OCI-M1 (cell line): ENCODE measurements around the gene SEPSECS.
A peak's percentile ranks its signal among the peaks of the same experiment; 100 is the strongest.

Experiments used
- DNase-seq: peaks from one replicate; lab custom pipeline; 2025; lab: John Stamatoyannopoulos, UW

SEPSECS gene

GRCh38 chr4:25155947-25156346 lies 4.3 kb downstream of the SEPSECS start:
- DNase-seq, result no peak

DNA sequence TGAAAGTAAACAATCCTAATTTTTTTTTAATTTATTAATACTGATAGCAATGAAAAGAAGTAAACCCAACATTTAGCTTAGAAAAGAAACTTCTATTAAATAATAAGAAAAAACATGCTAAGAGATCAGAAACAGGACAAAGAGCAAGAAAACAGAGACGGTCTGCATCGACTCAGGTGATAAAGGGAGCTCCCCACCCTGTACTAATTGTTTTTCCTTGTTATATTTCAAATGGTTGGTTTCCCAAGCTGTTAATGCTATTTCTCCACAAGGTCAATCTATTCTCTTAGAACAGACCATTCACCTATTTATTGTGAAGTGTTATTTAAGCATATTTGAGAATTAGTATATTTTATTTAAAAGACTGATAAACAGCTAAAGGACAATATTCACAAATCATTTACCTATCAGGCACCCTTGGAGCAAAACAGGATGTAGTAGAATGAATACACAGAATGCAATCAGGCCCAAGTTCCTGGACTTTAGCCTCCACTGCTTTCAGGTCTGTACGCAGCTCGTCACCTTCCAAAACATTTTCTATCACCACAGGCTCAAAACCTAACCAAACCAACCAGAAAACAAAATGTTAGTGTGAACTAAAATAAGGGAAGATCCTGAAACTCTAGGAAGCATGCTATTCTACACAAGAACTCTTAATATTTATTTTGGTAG lies 5.5 kb downstream of the SEPSECS start:
- DNase-seq, result no peak

- no peak for DNase-seq
Observed at GRCh38 chr4:25146076-25146475, 14.2 kb downstream of the SEPSECS start.

DNA sequence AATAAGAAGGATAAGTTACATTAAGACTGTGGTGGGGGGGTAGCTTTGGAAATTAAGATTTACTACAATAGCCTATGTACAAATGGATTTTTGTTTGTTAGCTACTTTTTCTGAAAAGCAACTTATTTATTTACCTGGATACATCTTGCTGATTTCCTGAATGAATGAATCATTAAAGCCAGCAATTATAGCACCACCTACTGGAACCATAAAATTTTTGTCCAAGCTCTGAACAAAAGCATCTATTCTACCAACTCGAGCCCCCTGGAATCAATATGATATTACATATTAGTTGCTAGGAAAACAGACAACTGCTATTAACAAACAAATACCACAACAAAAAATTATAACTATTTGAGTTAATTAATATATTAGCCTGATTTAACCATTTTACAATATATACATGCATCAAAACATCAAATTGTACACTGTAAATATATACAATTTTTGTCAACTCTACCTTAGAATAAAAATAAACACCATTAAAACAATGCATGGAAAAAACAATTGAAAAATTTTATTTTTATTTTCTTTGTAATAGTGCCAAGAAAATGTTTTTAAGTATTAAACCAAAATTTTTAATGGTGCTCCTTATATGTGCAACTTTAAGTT lies 15.3 kb downstream of the SEPSECS start:
- DNase-seq, result peak; percentile 57

GRCh38 chr4:25142468-25142867 lies 17.8 kb downstream of the SEPSECS start:
- no peak for DNase-seq

DNA sequence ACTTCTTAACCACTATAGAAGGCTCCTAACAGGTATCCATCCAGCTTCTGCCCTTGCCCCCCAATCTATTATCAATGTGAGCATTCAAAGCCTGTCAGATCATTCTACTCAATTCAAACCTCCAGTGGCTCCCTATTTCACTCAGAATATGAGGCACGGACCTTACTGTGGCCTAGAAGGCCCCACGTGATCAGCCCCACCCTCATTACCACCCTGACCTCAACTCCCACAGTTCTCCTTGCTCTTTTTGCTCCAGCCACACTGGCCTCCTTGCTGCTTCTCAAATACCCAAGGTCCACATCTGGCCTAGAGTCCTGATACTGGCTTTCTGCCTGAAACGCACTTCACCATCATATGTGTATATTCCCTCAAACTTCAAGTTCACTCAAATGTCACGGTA lies 18.7 kb downstream of the SEPSECS start:
- DNase-seq, result no peak

DNA sequence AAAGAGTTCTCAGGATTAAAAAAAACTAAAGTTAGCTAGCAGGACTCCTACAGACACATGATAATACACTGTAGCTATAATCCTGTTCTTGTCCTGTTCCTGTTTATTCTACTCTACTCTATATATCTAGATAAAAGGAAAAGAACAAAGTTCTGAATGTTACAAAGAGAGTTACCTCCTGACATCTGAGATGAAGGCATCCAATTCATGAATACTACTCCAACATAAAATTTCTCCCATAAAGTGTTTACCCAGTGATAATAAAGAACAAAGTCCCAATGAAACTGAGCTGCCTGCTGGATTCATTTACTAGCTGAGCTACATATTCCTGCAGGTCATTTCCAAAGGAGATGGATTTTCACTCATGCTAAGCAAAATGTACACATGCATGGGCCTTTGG lies 27.1 kb downstream of the SEPSECS start:
- no peak for DNase-seq

- no peak for DNase-seq
Observed at GRCh38 chr4:25131926-25132325, 28.3 kb downstream of the SEPSECS start.

DNA sequence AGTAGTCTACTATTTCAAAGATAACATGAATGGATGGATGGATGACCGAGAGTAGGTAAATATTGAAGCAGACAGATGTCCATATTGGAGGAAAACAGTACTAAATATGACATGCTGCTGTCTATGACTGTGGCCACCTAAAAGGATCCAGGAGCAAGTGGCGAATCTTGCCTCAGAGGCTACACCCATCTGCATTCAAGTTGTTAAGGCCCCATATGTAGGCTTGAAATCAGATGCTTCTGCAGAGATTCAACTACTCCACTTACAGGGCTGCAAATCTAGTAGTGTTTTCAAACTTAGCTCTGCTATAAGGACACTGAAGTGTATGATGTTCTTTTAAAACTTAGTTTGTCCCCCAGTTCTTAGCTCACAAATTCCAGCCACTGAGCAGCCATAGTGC lies 28.9 kb downstream of the SEPSECS start:
- DNase-seq, result no peak

- no peak for DNase-seq
Observed at GRCh38 chr4:25129917-25130316, 30.3 kb downstream of the SEPSECS start.

DNA sequence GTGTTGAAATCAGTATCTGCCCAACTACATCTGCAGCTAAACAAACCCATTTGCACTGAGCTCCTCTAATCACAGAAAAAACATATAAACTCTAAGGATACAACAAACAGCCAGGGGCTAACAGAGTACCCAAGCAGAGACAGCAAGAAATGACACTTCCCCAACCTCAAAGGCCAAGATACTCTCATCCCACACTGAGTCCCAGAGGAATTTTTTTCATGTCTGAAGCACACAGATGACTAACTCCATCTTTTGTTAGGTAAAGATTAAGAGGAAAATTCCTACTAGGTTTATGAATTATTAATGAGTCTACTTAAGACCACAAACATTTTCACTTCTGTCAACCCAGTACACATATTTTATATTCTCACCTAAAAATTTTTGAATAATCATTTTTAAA lies 31.6 kb downstream of the SEPSECS start:
- DNase-seq, result no peak

- DNase-seq, result no peak
Observed at GRCh38 chr4:25123236-25123635, 37.0 kb downstream of the SEPSECS start.

GRCh38 chr4:25120146-25120940 lies 39.9 kb downstream of the SEPSECS start:
- no peak for DNase-seq

DNA sequence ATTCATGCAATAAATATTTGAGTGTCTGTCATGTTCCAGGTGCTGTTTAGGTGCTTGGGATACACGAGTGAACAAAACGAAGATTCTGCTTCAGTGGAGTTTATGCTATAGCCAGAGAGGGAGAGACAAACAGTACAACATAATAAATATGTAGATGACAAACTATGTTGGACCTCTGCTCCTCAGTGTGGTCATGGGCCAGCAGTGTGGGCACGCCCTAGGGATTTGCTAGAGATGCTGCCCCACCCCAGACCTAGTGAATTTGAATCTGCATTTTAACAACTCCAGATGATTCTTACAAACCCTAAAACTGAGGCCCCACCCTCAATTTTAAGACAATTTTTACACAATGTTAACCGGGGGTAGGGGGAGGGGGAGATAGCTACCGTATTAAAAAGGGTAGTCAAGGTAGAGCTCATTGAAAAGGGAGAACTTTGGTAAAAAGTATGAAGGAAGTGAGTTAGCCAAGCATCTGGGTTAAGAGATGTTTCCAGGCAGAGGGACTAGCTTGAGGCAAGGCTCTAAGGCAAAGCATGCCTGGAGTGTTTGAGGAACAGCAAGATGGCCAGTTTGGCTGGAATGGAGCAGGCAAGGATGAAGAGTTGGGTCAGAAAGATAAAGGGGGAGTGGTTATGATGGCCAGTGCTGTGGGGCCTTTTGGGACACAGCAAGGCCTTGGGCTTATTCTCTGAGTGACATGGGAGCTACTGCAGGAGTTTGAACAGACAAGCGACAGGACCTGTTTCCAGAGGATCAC lies 42.4 kb downstream of the SEPSECS start:
- DNase-seq, result no peak

DNA sequence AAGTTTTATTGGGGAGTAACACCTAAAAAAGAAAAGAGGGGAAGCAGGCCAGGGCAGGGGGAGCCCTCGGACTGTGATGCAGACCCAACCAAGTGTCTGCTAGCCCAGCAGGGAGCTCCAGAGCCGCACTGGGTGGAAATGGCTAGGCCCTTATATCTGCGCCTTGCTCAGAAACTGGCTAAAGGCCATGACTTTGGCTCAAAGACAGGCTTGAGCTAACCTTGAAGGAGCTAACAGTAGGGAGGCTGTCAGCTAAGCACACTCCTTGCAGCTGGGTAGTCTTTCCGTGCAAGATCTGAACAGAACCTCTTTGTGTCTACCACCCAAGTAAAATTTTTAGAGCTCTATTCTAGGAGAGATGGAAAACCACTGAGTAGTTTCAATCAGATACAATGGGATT lies 43.0 kb downstream of the SEPSECS start:
- no peak for DNase-seq

- no peak for DNase-seq
Observed at GRCh38 chr4:25113915-25114904, 46.0 kb downstream of the SEPSECS start.

GRCh38 chr4:25112995-25113380 lies 47.3 kb downstream of the SEPSECS start:
- no peak for DNase-seq

- DNase-seq, result no peak
Observed at GRCh38 chr4:25112366-25112994, 47.8 kb downstream of the SEPSECS start.

GRCh38 chr4:25111648-25112196 lies 48.5 kb downstream of the SEPSECS start:
- no peak for DNase-seq

DNA sequence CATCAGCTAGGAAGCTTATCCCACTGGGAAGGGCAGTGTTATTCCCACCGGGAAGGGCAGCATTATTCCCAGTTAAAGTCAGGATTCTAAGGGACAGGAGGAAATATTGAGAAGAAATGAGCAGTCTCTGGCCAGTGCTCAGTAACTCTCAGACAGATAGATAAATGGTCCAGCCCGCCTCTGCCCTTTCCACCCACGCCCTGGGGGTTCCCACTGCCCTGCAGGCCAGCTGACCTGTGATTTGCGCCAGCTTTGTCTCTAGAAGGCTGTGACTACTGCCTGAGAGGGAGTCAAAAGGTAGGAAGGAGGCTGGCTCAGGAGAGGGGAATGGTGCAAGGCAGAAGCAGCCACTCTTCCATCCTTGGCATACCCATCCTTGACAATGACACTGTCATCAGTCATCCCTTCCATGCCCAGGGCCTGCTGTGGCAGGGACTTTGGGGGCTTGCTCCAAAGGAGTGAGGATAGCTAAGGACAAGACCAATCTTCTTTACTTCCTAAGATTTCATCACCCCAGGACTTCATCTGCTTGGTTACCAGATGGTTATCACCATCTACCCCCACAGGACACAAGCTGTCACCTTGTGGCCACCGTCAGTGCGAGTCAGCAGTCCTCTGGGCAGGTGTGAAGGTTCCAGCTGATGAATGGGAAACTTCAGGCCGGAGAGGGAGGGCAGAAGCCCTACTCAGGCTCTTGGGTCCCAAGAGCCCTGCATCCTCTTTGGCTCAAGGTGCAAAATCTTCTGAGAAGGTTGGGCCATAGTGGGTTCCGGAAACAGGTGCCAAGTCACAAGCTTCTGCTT lies 49.5 kb downstream of the SEPSECS start:
- no peak for DNase-seq
